HL-60 (cell line): ENCODE measurements around the gene OR52B4.
"Not testable (repeated sequence)": the region's sequence is repeated elsewhere in the genome, so short reads cannot be mapped to it uniquely, and the experiment has no call there.

ENCODE experiments used
- DNase-seq, 2 experiments: peaks; one replicate each; pipeline ENCODE4 v3.0.0-alpha.2; 2010 to 2020; ENCODE audit warnings: low read depth in 1 of 2, low spot score in 1 of 2
- H3K27ac ChIP-seq: fragments of 250-450 bp; sonication (Bioruptor Pico); replicated peaks from 2 replicates; pipeline ENCODE4 v1.5.1; 2020; ENCODE audit warnings: mild to moderate bottlenecking, moderate library complexity
- H3K27me3 ChIP-seq: fragments of 250-450 bp; sonication (Bioruptor Pico); 2 replicates; pipeline ENCODE4 v1.5.1; 2021; ENCODE audit warnings: mild to moderate bottlenecking, moderate library complexity; ENCODE audit not compliant: insufficient read depth, poor library complexity, severe bottlenecking
- H3K4me3 ChIP-seq: replicated peaks from 2 replicates; pipeline ENCODE4 v1.5.1; 2011; ENCODE audit warnings: mild to moderate bottlenecking, control low read depth, low read length; ENCODE audit not compliant: insufficient read depth
- CTCF ChIP-seq: IDR thresholded peaks from one replicate; pipeline ENCODE4 v1.5.1; 2011; ENCODE audit warnings: low read length, control low read depth, inconsistent platforms; ENCODE audit not compliant: insufficient read depth
- GABPA ChIP-seq: IDR thresholded peaks from 2 replicates; pipeline ENCODE4 v1.6.1; 2012; ENCODE audit warnings: low read depth
- POLR2AphosphoS5 ChIP-seq: IDR thresholded peaks from 2 replicates; pipeline ENCODE4 v1.6.1; 2012; ENCODE audit warnings: low read depth
- REST ChIP-seq: IDR thresholded peaks from 2 replicates; pipeline ENCODE4 v1.6.1; 2012; ENCODE audit warnings: low read depth; ENCODE audit not compliant: insufficient replicate concordance
- SPI1 ChIP-seq: IDR thresholded peaks from 2 replicates; pipeline ENCODE4 v1.6.1; 2012; ENCODE audit warnings: low read depth, mild to moderate bottlenecking, borderline replicate concordance
- long read RNA-seq: library from polyadenylated mRNA; unstranded; transcript quantifications from one replicate; pipeline ENCODE4 v2.0.0, GENCODE V29; 2020

The OR52B4 gene
- long read RNA-seq = 0 reads

- H3K27ac ChIP-seq = no peak within 1 kb of the TSS
- no peaks in the 10 kb centered on the region for H3K27me3 ChIP-seq
- TF ChIP-seq GABPA (no peak), REST (no peak), POLR2AphosphoS5 (no peak), CTCF (no peak)
- no peak for DNase-seq
- no peak within 1 kb of the TSS for H3K4me3 ChIP-seq
Observed at GRCh38 chr11:4368286-4368685, at the start of gene OR52B4. Gene OR52B4, minus strand, starts transcription at chr11:4368386. Its CDS starts 91 bp downstream, at chr11:4368295.

GRCh38 chr11:4416816-4417215 lies 48.6 kb upstream of the OR52B4 start:
- no peaks in the 10 kb centered on the region for H3K27me3 ChIP-seq
- H3K27ac ChIP-seq = no peak overlapping the region
- no peak for DNase-seq
- no peak overlapping the region for H3K4me3 ChIP-seq
- TF ChIP-seq GABPA (no peak), CTCF (no peak), POLR2AphosphoS5 (no peak), REST (no peak), SPI1 (no peak)

- no peak for TF ChIP-seq POLR2AphosphoS5
- TF ChIP-seq REST = no peak
- TF ChIP-seq CTCF = no peak
- no peak for TF ChIP-seq SPI1
- no peak for TF ChIP-seq GABPA
- no peak for DNase-seq
- H3K27ac ChIP-seq = no peak overlapping the region
- H3K4me3 ChIP-seq = no peak overlapping the region
- no peaks in the 10 kb centered on the region for H3K27me3 ChIP-seq
Observed at GRCh38 chr11:4416306-4416705, 48.1 kb upstream of the OR52B4 start.

- H3K27ac ChIP-seq, H3K27me3 ChIP-seq, H3K4me3 ChIP-seq, DNase-seq: not testable (repeated sequence)
Observed at GRCh38 chr11:4406206-4406605, 38.0 kb upstream of the OR52B4 start.
